ENCODE results near the gene C10orf90. TPM values are rescaled to one million over a fixed set of nuclear protein-coding genes. Genes with fewer than 3 reads are reported as not detected.

Gene C10orf90
- total RNA-seq, 1 donor from 2014 or later: 0.89 TPM

DNA sequence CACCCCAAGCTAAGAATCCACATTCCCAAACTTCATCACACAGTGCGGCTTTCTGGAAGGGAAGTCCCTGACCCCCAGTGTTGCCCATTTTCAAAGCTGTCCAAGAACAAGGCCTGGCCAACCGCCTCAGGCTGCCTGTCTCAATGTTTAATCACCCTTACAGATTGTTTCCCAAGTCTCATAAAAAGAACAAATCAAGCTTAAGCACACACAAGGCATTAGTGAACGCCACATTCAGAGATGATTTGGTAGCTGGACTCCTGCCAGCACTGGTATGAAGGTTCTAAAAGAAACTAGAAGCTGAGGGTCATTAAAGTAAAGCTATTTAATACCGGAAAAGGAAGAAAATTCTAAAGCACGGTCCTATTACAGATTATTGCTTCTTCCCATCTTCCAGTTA, 35.6 kb downstream of the C10orf90 start:
- Mint-ChIP-seq H3K4me3 (no peak overlapping the region), H3K9me3 (peaks cover 3% of the 10 kb centered on the region), H3K36me3 (ENCODE audit: low read depth) (no peaks in the 10 kb centered on the region), H3K4me1 (no peaks in the 10 kb centered on the region), H3K27ac (ENCODE audit: unreplicated experiment) (no peak overlapping the region), H3K27me3 (ENCODE audit: low read depth) (no peaks in the 10 kb centered on the region)
- no peak for TF ChIP-seq CTCF (conservative IDR thresholded peaks at IDR 0.05)
- no peak for DNase-seq (ENCODE audit: low read depth, low spot score)

DNA sequence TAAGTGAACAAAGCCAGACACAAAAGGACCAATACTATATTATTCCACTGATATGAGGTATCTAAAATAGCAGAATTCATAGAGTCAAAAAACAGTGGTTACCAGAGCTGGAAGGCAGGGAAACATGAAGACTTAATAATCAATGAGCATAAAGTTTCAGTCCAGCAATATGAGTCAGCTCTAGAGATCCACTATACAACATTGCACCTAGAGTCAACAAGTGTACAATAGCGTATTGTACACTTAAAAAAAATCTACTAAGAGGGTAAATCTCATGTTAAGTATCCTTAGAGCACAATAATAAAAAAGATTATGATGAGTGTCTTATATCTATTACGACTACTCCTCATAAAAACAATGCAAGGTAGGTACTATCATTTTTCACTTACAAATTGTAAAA, 36.1 kb downstream of the C10orf90 start:
- no peak for TF ChIP-seq CTCF (conservative IDR thresholded peaks at IDR 0.05)
- no peak for DNase-seq (ENCODE audit: low read depth, low spot score)
- Mint-ChIP-seq H3K4me1 (no peaks in the 10 kb centered on the region), H3K27me3 (ENCODE audit: low read depth) (no peaks in the 10 kb centered on the region), H3K36me3 (ENCODE audit: low read depth) (no peaks in the 10 kb centered on the region), H3K4me3 (no peak overlapping the region), H3K9me3 (peaks cover 3% of the 10 kb centered on the region), H3K27ac (ENCODE audit: unreplicated experiment) (no peak overlapping the region)

GRCh38 chr10:126632705-126633104, 37.8 kb downstream of the C10orf90 start:
- no peaks in the 10 kb centered on the region for H3K36me3 Mint-ChIP-seq (ENCODE audit: low read depth)

GRCh38 chr10:126629925-126630624, 40.4 kb downstream of the C10orf90 start:
- Mint-ChIP-seq H3K9me3 (no peaks in the 10 kb centered on the region), H3K4me1 (peaks cover 1% of the 10 kb centered on the region), H3K27ac (ENCODE audit: unreplicated experiment) (no peak overlapping the region), H3K4me3 (no peak overlapping the region), H3K27me3 (ENCODE audit: low read depth) (no peaks in the 10 kb centered on the region), H3K36me3 (ENCODE audit: low read depth) (no peaks in the 10 kb centered on the region)
- no peak for TF ChIP-seq CTCF (conservative IDR thresholded peaks at IDR 0.05)
- no peak for DNase-seq (ENCODE audit: low read depth, low spot score)

More at GRCh38 chr10:126632705-126633104, 37.8 kb downstream of the C10orf90 start:
- DNase-seq (ENCODE audit: low read depth, low spot score): no peak
- H3K4me1 Mint-ChIP-seq: no peaks in the 10 kb centered on the region
- no peak overlapping the region for H3K4me3 Mint-ChIP-seq
- no peak overlapping the region for H3K27ac Mint-ChIP-seq (ENCODE audit: unreplicated experiment)
- no peak for TF ChIP-seq CTCF (conservative IDR thresholded peaks at IDR 0.05)
- H3K27me3 Mint-ChIP-seq (ENCODE audit: low read depth): no peaks in the 10 kb centered on the region
- peaks cover 3% of the 10 kb centered on the region for H3K9me3 Mint-ChIP-seq

- Mint-ChIP-seq H3K4me1 (peaks cover 4% of the 10 kb centered on the region), H3K9me3 (no peaks in the 10 kb centered on the region), H3K27ac (ENCODE audit: unreplicated experiment) (no peak overlapping the region), H3K36me3 (ENCODE audit: low read depth) (no peaks in the 10 kb centered on the region), H3K4me3 (no peak overlapping the region), H3K27me3 (ENCODE audit: low read depth) (no peaks in the 10 kb centered on the region)
- no peak for DNase-seq (ENCODE audit: low read depth, low spot score)
- TF ChIP-seq CTCF (conservative IDR thresholded peaks at IDR 0.05): no peak
Observed at GRCh38 chr10:126628746-126629145, 41.7 kb downstream of the C10orf90 start.

All from neural crest cell (in vitro differentiated cells).